Duodenal mucosa (tissue), 2 donors: ENCODE data around the gene ARHGEF16.

Experiments
- H3K27ac ChIP-seq: one replicate; pipeline ENCODE4 v1.7.0; 2013; ENCODE audit warnings: low read depth, low read length
- H3K27me3 ChIP-seq, 2 donors: one replicate each; pipeline ENCODE4 v1.7.0; 2013; ENCODE audit warnings: low read length in 2 of 2, control low read depth in 1 of 2; ENCODE audit not compliant: insufficient read depth in 2 of 2, control insufficient read depth in 1 of 2
- H3K36me3 ChIP-seq, 2 donors: one replicate each; pipeline ENCODE4 v1.7.0; 2013; ENCODE audit warnings: low read length in 2 of 2, control low read depth in 1 of 2; ENCODE audit not compliant: insufficient read depth in 2 of 2, control insufficient read depth in 1 of 2
- H3K4me1 ChIP-seq, 2 donors: one replicate each; pipeline ENCODE4 v1.7.0; 2013; ENCODE audit warnings: low read length in 2 of 2, control low read depth in 1 of 2; ENCODE audit not compliant: insufficient read depth in 2 of 2, control insufficient read depth in 1 of 2
- H3K4me3 ChIP-seq, 2 donors: one replicate each; pipeline ENCODE4 v1.7.0; 2013; ENCODE audit warnings: low read length in 2 of 2, low read depth in 1 of 2
- H3K9ac ChIP-seq, 2 donors: one replicate each; pipeline ENCODE4 v1.7.0; 2013; ENCODE audit warnings: low read length in 2 of 2, low read depth in 1 of 2
- H3K9me3 ChIP-seq, 2 donors: one replicate each; pipeline ENCODE4 v1.7.0; 2013; ENCODE audit warnings: low read length in 2 of 2, control low read depth in 1 of 2; ENCODE audit not compliant: control insufficient read depth in 1 of 2

Gene ARHGEF16

DNA sequence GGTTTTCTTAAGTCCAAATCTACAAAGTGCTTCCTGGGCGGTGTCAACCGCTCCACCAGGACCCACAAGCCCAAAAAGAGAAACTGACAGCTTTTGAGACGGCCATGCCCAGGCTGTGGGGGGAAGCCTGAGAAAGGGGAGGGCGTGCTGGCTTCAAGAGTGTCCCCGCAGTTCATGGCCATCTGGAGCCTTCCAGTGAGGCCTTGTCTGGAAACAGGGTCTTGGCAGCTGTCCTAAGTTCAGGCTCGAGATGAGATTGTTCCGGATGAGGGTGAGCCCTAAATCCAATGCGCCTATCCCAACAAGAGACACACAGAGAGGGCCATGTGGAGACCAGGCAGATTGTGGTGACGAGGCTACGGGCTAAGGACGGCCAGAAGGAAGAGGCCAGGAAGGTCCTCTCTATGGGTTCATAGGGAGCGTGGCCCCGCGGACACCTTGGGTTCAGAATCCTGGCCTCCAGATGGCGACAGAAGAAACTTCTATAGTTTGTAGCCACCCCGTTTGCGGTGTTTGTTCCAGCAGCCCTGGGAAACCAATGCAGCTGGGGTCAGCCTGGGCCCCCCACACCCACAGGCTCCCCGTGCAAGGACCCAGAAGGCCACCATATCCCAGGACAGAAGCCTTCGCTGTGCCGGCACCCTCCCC is 70.2 kb downstream of the ARHGEF16 start:
- peaks cover 2 to 10% of the 10 kb centered on the region in 2 donors for H3K4me1 ChIP-seq
- no peaks in the 10 kb centered on the region for H3K27me3 ChIP-seq

DNA sequence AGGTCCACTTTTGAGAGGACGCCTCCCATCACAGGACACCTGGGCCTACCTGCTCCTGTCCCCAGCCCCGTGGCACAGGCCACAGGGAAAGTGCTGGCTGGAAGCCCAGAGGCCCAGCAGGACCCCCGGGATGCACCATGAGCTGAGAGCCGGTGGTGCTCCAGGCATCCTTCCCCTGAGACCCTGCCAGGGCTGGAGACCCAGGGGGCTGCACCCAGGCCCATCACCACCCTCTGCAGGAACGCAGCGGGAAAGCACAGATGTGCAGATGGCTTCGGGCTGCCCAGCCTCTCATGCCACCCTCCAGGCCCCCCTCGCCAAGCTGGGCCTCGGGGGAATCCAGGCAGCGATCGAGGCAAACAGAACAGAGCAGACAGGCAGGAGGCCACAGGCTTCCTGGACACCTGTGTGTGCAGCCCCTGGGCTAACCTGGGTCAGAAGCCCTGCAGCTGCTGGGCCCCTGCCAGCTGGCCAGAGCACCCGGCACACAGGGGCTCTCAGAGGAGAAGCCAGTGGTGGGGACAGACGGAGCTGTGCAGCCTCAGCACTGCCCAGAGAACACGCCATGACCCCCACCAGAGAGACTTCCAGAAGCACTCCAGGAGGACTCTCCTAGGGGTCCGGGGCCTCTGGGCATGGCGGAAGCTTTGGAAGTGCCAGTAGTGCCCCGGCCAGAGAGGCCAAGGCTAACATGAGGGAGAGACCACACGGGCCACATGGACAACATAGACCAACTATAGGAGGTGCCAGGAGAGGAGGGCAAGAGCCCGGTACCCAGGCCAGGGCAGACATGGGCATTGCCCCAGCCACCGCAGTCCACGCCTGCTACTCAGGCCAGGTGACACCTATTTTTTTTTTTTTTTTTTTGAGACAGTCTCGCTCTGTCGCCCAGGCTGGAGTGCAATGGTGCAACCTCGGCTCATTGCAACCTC is 71.4 kb downstream of the ARHGEF16 start:
- H3K27me3 ChIP-seq: no peaks in the 10 kb centered on the region

More for the DNA sequence above, 70.2 kb downstream of the ARHGEF16 start:
- Histone ChIP-seq H3K9ac (no peak overlapping the region), H3K9me3 (no peaks in the 10 kb centered on the region), H3K36me3 (no peaks in the 10 kb centered on the region), H3K4me3 (no peak overlapping the region), H3K27ac (no peak overlapping the region)

GRCh38 chr1:3527774-3528173 is 73.3 kb downstream of the ARHGEF16 start:
- H3K27ac ChIP-seq: no peak overlapping the region
- H3K9me3 ChIP-seq: no peaks in the 10 kb centered on the region

More for the DNA sequence above, 71.4 kb downstream of the ARHGEF16 start:
- no peaks in the 10 kb centered on the region for H3K9me3 ChIP-seq
- H3K9ac ChIP-seq: no peak overlapping the region
- H3K4me3 ChIP-seq: no peak overlapping the region
- H3K27ac ChIP-seq: no peak overlapping the region
- no peaks in the 10 kb centered on the region for H3K36me3 ChIP-seq
- peaks cover 12 to 21% of the 10 kb centered on the region in 2 donors for H3K4me1 ChIP-seq

DNA sequence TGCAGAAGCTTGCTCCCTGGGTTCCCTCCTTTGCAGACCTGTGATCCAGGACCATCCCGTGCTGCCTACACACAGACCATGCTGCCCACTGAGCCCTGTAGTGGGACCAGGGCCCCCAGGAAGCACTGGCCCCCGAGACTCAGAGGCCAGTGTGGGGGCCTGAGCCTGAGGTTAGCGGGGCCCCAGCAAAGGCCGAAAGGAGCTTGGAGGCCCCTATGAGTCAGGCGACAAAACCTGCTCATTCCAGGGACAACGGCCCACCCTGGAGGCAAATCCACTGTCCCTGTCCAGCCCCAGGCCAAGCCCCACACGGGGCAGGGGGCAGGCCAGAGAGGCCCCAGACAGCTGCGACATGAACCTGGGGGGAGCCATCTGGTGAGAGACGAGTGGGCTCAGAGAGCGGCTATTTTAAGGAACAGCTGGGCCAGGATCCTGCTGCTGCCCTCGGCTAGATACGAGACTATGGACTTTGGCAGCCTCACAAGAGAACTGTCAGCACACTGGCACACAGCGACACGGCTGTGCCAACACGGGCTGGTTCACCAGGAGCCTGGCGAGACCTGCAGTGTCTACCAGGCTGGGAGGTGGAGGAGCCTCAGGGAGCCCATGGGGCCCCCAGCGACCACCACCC is 74.7 kb downstream of the ARHGEF16 start:
- Histone ChIP-seq H3K9me3 (no peaks in the 10 kb centered on the region), H3K36me3 (no peaks in the 10 kb centered on the region), H3K9ac (no peak overlapping the region), H3K27ac (no peak overlapping the region), H3K4me3 (peak overlapping the region in 1 of 2 donors; percentile 56), H3K27me3 (no peaks in the 10 kb centered on the region), H3K4me1 (peaks cover 12 to 21% of the 10 kb centered on the region in 2 donors)

More at GRCh38 chr1:3527774-3528173, 73.3 kb downstream of the ARHGEF16 start:
- Histone ChIP-seq H3K4me3 (no peak overlapping the region), H3K27me3 (no peaks in the 10 kb centered on the region), H3K4me1 (peaks cover 12 to 21% of the 10 kb centered on the region in 2 donors), H3K9ac (no peak overlapping the region), H3K36me3 (no peaks in the 10 kb centered on the region)

DNA sequence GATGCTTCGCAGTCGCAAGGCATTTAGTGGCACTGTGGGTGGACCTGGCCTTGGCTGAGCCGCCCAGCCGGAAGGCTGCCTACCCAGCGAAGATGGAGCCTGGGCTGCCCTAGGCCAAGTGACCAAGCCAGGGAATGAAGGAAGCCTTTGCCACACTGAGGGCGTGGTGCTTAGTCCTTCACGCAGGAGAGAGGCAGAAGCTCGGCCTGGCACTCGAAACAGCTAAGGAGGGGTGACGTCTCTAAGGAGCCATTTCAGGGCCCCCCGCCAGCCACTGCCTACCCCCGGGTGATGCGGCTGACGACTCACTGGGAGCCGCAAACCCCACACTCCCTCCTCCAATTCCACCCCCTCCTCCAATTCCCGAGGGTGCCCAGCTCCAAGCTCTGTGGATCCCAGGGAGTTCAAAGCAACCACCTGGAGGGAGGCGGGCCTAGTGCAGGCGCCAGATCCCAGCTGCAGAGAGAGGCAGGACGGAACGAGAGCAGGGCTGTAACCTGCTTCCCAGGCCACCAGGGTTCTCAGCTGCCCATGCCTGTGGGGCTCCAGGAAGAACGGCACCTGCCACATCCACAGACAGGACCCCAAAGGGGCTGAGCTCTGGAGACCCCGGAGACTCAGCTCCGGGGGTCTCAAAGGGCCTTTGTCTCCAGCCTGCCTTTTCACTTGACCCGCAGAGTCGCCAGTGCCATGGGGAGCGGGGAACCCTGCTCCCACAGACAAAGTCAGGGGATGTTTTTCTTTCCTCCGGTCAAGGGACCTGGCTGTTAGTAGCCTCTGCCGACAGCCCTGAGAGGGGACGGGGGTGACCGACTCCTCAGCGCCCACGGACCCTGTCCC is 75.8 kb downstream of the ARHGEF16 start:
- no peaks in the 10 kb centered on the region for H3K36me3 ChIP-seq
- H3K9ac ChIP-seq: peak overlapping the region; percentile 3 to 61
- no peak overlapping the region for H3K27ac ChIP-seq
- H3K9me3 ChIP-seq: no peaks in the 10 kb centered on the region
- no peaks in the 10 kb centered on the region for H3K27me3 ChIP-seq
- peak overlapping the region; percentile 56 to 77 for H3K4me3 ChIP-seq
- peaks cover 12 to 21% of the 10 kb centered on the region in 2 donors for H3K4me1 ChIP-seq
